HCT116 (cell line): ENCODE results near the gene FRMPD1. TPM values are rescaled to one million over a fixed set of nuclear protein-coding genes. Genes with fewer than 3 reads are reported as not detected.

ENCODE experiments used
- ATAC-seq: fragments of 200-7000 bp; cut with Tn5 transposase; 2 replicates; pipeline ENCODE4 v1.9.1; 2020; ENCODE audit warnings: mild to moderate bottlenecking, moderate library complexity
- BruUV-seq: library from RNA; stranded (reverse); fragments of 400-500 nt; replicated peaks from 2 replicates; lab custom pipeline; 2021; lab: Mats Ljungman, UMichigan
- CTCF ChIA-PET: fragments of 300-600 bp; sonication (Branson Sonifier 250); formaldehyde crosslinking; loops from one replicate; lab custom pipeline; 2021; ENCODE audit warnings: antibody characterized with exemption; lab: Charles Lee
- POLR2A ChIA-PET: fragments of 300-600, 350-600 bp; sonication (Branson Sonifier 250); formaldehyde crosslinking; loops from one replicate; lab custom pipeline; 2021; ENCODE audit warnings: antibody characterized with exemption; lab: Charles Lee
- RAD21 ChIA-PET, 2 experiments: fragments of 300-600 bp; sonication (Branson Sonifier 250); formaldehyde crosslinking; loops; one replicate each; lab custom pipeline; 2023; ENCODE audit warnings: low total read pairs in 2 of 2; ENCODE audit not compliant: uncharacterized antibody in 2 of 2, unreplicated experiment in 2 of 2, low non-redundant PET in 1 of 2; lab: Charles Lee
- DNase-seq: peaks from one replicate; pipeline ENCODE4 v3.0.0-alpha.2; 2010; ENCODE audit warnings: low read depth, low spot score
- H2AFZ ChIP-seq: fragments of 200-600 bp; shearing (Covaris generic), sonication (generic); 2 replicates; pipeline ENCODE4 v1.6.1; 2017; ENCODE audit warnings: low read depth, mixed run types, mixed read lengths, antibody characterized with exemption, low read length; ENCODE audit not compliant: poor library complexity, severe bottlenecking
- H3K27ac ChIP-seq: 2 replicates; pipeline ENCODE4 v1.5.1; 2012; ENCODE audit warnings: low read depth, low read length
- H3K27me3 ChIP-seq: fragments of 200-600 bp; sonication (generic); 2 replicates; pipeline ENCODE4 v1.6.1; 2016; ENCODE audit warnings: mixed run types, low read length, mixed read lengths; ENCODE audit not compliant: insufficient read depth
- H3K36me3 ChIP-seq, 2 experiments: fragments of 200-500 bp in 1 of 2; fragments of 200-600 bp in 1 of 2; sonication (Bioruptor generic) in 1 of 2; sonication (generic) in 1 of 2; 2 replicates each; pipeline versions ENCODE4 v1.5.1 to v1.6.1; 2014 to 2016; ENCODE audit warnings: low read length in 2 of 2, inconsistent platforms in 1 of 2, mixed read lengths in 1 of 2, mixed run types in 1 of 2; ENCODE audit not compliant: insufficient read depth in 2 of 2, control insufficient read depth in 1 of 2
- H3K4me1 ChIP-seq, 2 experiments: fragments of 200-600 bp in 1 of 2; sonication (generic) in 1 of 2; 2 replicates each; pipeline versions ENCODE4 v1.5.1 to v1.6.1; 2012 to 2017; ENCODE audit warnings: low read length in 2 of 2, inconsistent platforms in 1 of 2, mild to moderate bottlenecking in 1 of 2, mixed read lengths in 1 of 2, mixed run types in 1 of 2, moderate library complexity in 1 of 2; ENCODE audit not compliant: insufficient read depth in 2 of 2, control insufficient read depth in 1 of 2
- H3K4me2 ChIP-seq: fragments of 200-600 bp; sonication (generic); 2 replicates; pipeline ENCODE4 v1.6.1; 2017; ENCODE audit warnings: mixed run types, low read length, mixed read lengths
- H3K4me3 ChIP-seq, 2 experiments: fragments of 200-600 bp in 1 of 2; sonication (generic) in 1 of 2; replicated peaks in 1 of 2; 2 replicates each; pipeline ENCODE4 v1.5.1; 2011 to 2016; ENCODE audit warnings: low read length in 2 of 2, control low read depth in 1 of 2, low read depth in 1 of 2, mild to moderate bottlenecking in 1 of 2, mixed read lengths in 1 of 2, mixed run types in 1 of 2
- H3K79me2 ChIP-seq: fragments of 200-600 bp; sonication (generic); 2 replicates; pipeline ENCODE4 v1.6.1; 2017; ENCODE audit warnings: mild to moderate bottlenecking, mixed run types, low read length, moderate library complexity, mixed read lengths; ENCODE audit not compliant: insufficient read depth
- H3K9ac ChIP-seq: fragments of 200-600 bp; sonication (generic); 2 replicates; pipeline ENCODE4 v1.6.1; 2016; ENCODE audit warnings: low read length, mixed read lengths
- H3K9me2 ChIP-seq: fragments of 200-600 bp; sonication (generic), shearing (Covaris generic); 2 replicates; pipeline ENCODE4 v1.6.1; 2017; ENCODE audit warnings: mixed run types, mild to moderate bottlenecking, moderate library complexity; ENCODE audit not compliant: insufficient read depth
- H3K9me3 ChIP-seq, 2 experiments: fragments of 200-500 bp in 1 of 2; fragments of 200-600 bp in 1 of 2; sonication (Bioruptor generic) in 1 of 2; sonication (generic) in 1 of 2; 2 replicates each; pipeline ENCODE4 v1.6.1; 2014 to 2017; ENCODE audit warnings: low read length in 2 of 2, mixed read lengths in 2 of 2, inconsistent platforms in 1 of 2, low read depth in 1 of 2, mild to moderate bottlenecking in 1 of 2, mixed run types in 1 of 2, moderate library complexity in 1 of 2; ENCODE audit not compliant: control insufficient read depth in 1 of 2, insufficient read depth in 1 of 2
- H4K20me1 ChIP-seq: fragments of 200-600 bp; sonication (generic), shearing (Covaris generic); 2 replicates; pipeline ENCODE4 v1.6.1; 2017; ENCODE audit warnings: mixed run types, mild to moderate bottlenecking, moderate library complexity; ENCODE audit not compliant: insufficient read depth
- CEBPB ChIP-seq: IDR thresholded peaks from 2 replicates; pipeline ENCODE4 v1.6.1; 2012; ENCODE audit warnings: low read depth
- EGR1 ChIP-seq: IDR thresholded peaks from 2 replicates; pipeline ENCODE4 v1.6.1; 2012; ENCODE audit warnings: low read depth
- ELF1 ChIP-seq: IDR thresholded peaks from 2 replicates; pipeline ENCODE4 v1.6.1; 2012; ENCODE audit warnings: low read depth, borderline replicate concordance
- EZH2phosphoT487 ChIP-seq: fragments of 200-600 bp; IDR thresholded peaks from 2 replicates; pipeline ENCODE4 v1.6.1; 2018; ENCODE audit warnings: antibody characterized with exemption, borderline replicate concordance
- POLR2AphosphoS5 ChIP-seq: IDR thresholded peaks from 2 replicates; pipeline ENCODE4 v1.6.1; 2011; ENCODE audit warnings: mild to moderate bottlenecking, low read depth, low read length, moderate library complexity
- RAD21 ChIP-seq: IDR thresholded peaks from 2 replicates; pipeline ENCODE4 v1.6.1; 2012; ENCODE audit warnings: low read depth, mild to moderate bottlenecking
- REST ChIP-seq: IDR thresholded peaks from 2 replicates; pipeline ENCODE4 v1.6.1; 2012; ENCODE audit warnings: low read depth
- SIN3A ChIP-seq: IDR thresholded peaks from 2 replicates; pipeline ENCODE4 v1.6.1; 2012; ENCODE audit warnings: low read depth
- SRF ChIP-seq: IDR thresholded peaks from 2 replicates; pipeline ENCODE4 v1.6.1; 2012; ENCODE audit warnings: low read depth
- TCF7L2 ChIP-seq: IDR thresholded peaks from 2 replicates; pipeline ENCODE4 v1.7.0; 2011; ENCODE audit warnings: borderline replicate concordance, inconsistent platforms; ENCODE audit not compliant: insufficient read depth, insufficient read length; ENCODE audit errors: extremely low read depth
- ZNF274 ChIP-seq: fragments of 200-500 bp; sonication (Bioruptor generic); IDR thresholded peaks from 2 replicates; pipeline ENCODE4 v1.6.1; 2014; ENCODE audit warnings: mild to moderate bottlenecking, low read depth, low read length, inconsistent platforms
- intact Hi-C: fragments of 100-400 bp; cut with micrococcal nuclease; formaldehyde crosslinking; loops from 2 replicates; pipeline ENCODE4 v1.10.0; 2022
- total RNA-seq: library from RNA; stranded (reverse); gene quantifications from one replicate; pipeline ENCODE4 v1.2.1, GENCODE V29; 2021; ENCODE audit not compliant: unreplicated experiment
- TF ChIP-seq, protein P1 (sequence below), 3 experiments: fragments of 200-600 bp in 1 of 3; sonication (generic) in 1 of 3; IDR thresholded peaks in 2 of 3; conservative IDR thresholded peaks in 1 of 3; 2 replicates each; pipeline ENCODE4 v1.5.1; 2012 to 2017; ENCODE audit warnings: low read depth in 2 of 3, low read length in 2 of 3, antibody characterized with exemption in 1 of 3, borderline replicate concordance in 1 of 3, control low read depth in 1 of 3, mild to moderate bottlenecking in 1 of 3, mixed read lengths in 1 of 3, mixed run types in 1 of 3, moderate library complexity in 1 of 3; ENCODE audit not compliant: insufficient read depth in 1 of 3
- TF ChIP-seq, protein P2 (sequence below): IDR thresholded peaks from 2 replicates; pipeline ENCODE4 v1.6.1; 2012
- TF ChIP-seq, protein P3 (sequence below): IDR thresholded peaks from 2 replicates; pipeline ENCODE4 v1.6.1; 2012

FRMPD1 gene
- total RNA-seq, 1 experiment from 2014 or later: 0.52 TPM

GRCh38 chr9:37619806-37620205 is 30.9 kb upstream of the FRMPD1 start:
- CTCF ChIA-PET: no interaction called here
- Histone ChIP-seq H3K4me1 (no peaks in the 10 kb centered on the region), H3K9me2 (no peaks in the 10 kb centered on the region), H3K27me3 (no peaks in the 10 kb centered on the region), H2AFZ (no peak overlapping the region), H3K4me2 (no peak overlapping the region), H4K20me1 (no peaks in the 10 kb centered on the region), H3K9ac (no peak overlapping the region), H3K4me3 (no peak overlapping the region), H3K79me2 (no peaks in the 10 kb centered on the region), H3K9me3 (no peaks in the 10 kb centered on the region), H3K36me3 (no peaks in the 10 kb centered on the region), H3K27ac (no peak overlapping the region)
- POLR2A ChIA-PET: no interaction called here
- RAD21 ChIA-PET: no interaction called here
- intact Hi-C loops: no loop called here
- TF ChIP-seq POLR2AphosphoS5: no peak
- TF ChIP-seq, protein P1, sequence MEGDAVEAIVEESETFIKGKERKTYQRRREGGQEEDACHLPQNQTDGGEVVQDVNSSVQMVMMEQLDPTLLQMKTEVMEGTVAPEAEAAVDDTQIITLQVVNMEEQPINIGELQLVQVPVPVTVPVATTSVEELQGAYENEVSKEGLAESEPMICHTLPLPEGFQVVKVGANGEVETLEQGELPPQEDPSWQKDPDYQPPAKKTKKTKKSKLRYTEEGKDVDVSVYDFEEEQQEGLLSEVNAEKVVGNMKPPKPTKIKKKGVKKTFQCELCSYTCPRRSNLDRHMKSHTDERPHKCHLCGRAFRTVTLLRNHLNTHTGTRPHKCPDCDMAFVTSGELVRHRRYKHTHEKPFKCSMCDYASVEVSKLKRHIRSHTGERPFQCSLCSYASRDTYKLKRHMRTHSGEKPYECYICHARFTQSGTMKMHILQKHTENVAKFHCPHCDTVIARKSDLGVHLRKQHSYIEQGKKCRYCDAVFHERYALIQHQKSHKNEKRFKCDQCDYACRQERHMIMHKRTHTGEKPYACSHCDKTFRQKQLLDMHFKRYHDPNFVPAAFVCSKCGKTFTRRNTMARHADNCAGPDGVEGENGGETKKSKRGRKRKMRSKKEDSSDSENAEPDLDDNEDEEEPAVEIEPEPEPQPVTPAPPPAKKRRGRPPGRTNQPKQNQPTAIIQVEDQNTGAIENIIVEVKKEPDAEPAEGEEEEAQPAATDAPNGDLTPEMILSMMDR (IDR thresholded peaks at IDR 0.05 in 2 of 3, conservative IDR thresholded peaks at IDR 0.05 in 1 of 3; ENCODE audit: borderline replicate concordance in 1 of 3, insufficient read depth in 1 of 3, low read depth in 2 of 3, low read length in 2 of 3): no peak
- TF ChIP-seq ZNF274: no peak
- TF ChIP-seq, protein P2, sequence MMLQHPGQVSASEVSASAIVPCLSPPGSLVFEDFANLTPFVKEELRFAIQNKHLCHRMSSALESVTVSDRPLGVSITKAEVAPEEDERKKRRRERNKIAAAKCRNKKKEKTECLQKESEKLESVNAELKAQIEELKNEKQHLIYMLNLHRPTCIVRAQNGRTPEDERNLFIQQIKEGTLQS: no peak
- no peak for TF ChIP-seq RAD21
- TF ChIP-seq TCF7L2: no peak
- TF ChIP-seq CEBPB: no peak
- TF ChIP-seq ELF1: no peak
- no peak for DNase-seq
- BruUV-seq: no TSS peak
- ATAC-seq: no peak

DNA sequence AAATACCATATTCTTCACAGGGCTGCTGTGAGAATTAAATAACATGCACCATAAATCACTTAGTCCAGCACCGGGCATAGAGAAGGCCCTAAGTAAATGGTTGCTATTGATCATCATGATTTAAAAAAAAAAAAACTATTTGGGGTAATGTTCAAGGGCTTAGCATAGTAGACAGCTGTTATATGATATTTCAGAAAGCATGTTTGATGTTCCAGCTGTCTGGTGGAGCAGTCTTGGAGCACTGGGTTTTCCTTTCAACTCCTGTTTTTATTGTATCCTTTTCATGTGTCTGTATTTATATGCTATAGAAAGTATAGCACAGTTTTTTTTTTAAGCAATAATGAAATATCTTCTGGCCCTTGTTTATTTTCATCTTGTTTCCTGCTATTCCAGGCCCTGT is 30.4 kb upstream of the FRMPD1 start:
- POLR2A ChIA-PET: no interaction called here
- CTCF ChIA-PET: no interaction called here
- Histone ChIP-seq H3K79me2 (no peaks in the 10 kb centered on the region), H3K9me3 (no peaks in the 10 kb centered on the region), H4K20me1 (no peaks in the 10 kb centered on the region), H3K27ac (no peak overlapping the region), H3K4me1 (no peaks in the 10 kb centered on the region), H3K4me2 (no peak overlapping the region), H3K36me3 (no peaks in the 10 kb centered on the region), H2AFZ (no peak overlapping the region), H3K9ac (no peak overlapping the region), H3K4me3 (no peak overlapping the region), H3K9me2 (no peaks in the 10 kb centered on the region), H3K27me3 (no peaks in the 10 kb centered on the region)
- BruUV-seq: no TSS peak
- intact Hi-C loops: no loop called here
- ATAC-seq (no peak), DNase-seq (no peak)
- RAD21 ChIA-PET: no interaction called here
- TF ChIP-seq SIN3A (no peak), EZH2phosphoT487 (no peak), ELF1 (no peak), SRF (no peak), EGR1 (no peak), REST (no peak)
- TF ChIP-seq, protein P3, sequence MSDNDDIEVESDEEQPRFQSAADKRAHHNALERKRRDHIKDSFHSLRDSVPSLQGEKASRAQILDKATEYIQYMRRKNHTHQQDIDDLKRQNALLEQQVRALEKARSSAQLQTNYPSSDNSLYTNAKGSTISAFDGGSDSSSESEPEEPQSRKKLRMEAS: no peak
